ENCODE measurements around the gene CCDC169. TPM values are rescaled to one million over a fixed set of nuclear protein-coding genes. Genes with fewer than 3 reads are reported as not detected.

CCDC169 gene
- polyA plus RNA-seq, 1 donor from 2014 or later = 6.9 TPM

GRCh38 chr13:36244073-36244472 is 53.5 kb downstream of the CCDC169 start:
- H3K4me3 ChIP-seq (ENCODE audit: low read length) = no peak overlapping the region
- H2AFZ ChIP-seq (ENCODE audit: low read depth, low read length) = no peak overlapping the region
- H3K27ac ChIP-seq (ENCODE audit: low read length) = no peak overlapping the region
- no peak overlapping the region for H3K9ac ChIP-seq (ENCODE audit: low read length)
- TF ChIP-seq CTCF (IDR thresholded peaks at IDR 0.05; ENCODE audit: poor library complexity, severe bottlenecking) (no peak), POLR2AphosphoS5 (IDR thresholded peaks at IDR 0.05) (no peak), RAD21 (conservative IDR thresholded peaks at IDR 0.05) (no peak), MXI1 (conservative IDR thresholded peaks at IDR 0.05; ENCODE audit: poor library complexity, severe bottlenecking) (no peak), EZH2 (IDR thresholded peaks at IDR 0.05; ENCODE audit: borderline replicate concordance, insufficient read depth, low read length, poor library complexity, severe bottlenecking) (no peak), SMC3 (conservative IDR thresholded peaks at IDR 0.05; ENCODE audit: poor library complexity) (no peak), TAF1 (IDR thresholded peaks at IDR 0.05; ENCODE audit: low read depth) (no peak), EP300 (conservative IDR thresholded peaks at IDR 0.05; ENCODE audit: poor library complexity, severe bottlenecking) (no peak)
- TF ChIP-seq, protein P1, sequence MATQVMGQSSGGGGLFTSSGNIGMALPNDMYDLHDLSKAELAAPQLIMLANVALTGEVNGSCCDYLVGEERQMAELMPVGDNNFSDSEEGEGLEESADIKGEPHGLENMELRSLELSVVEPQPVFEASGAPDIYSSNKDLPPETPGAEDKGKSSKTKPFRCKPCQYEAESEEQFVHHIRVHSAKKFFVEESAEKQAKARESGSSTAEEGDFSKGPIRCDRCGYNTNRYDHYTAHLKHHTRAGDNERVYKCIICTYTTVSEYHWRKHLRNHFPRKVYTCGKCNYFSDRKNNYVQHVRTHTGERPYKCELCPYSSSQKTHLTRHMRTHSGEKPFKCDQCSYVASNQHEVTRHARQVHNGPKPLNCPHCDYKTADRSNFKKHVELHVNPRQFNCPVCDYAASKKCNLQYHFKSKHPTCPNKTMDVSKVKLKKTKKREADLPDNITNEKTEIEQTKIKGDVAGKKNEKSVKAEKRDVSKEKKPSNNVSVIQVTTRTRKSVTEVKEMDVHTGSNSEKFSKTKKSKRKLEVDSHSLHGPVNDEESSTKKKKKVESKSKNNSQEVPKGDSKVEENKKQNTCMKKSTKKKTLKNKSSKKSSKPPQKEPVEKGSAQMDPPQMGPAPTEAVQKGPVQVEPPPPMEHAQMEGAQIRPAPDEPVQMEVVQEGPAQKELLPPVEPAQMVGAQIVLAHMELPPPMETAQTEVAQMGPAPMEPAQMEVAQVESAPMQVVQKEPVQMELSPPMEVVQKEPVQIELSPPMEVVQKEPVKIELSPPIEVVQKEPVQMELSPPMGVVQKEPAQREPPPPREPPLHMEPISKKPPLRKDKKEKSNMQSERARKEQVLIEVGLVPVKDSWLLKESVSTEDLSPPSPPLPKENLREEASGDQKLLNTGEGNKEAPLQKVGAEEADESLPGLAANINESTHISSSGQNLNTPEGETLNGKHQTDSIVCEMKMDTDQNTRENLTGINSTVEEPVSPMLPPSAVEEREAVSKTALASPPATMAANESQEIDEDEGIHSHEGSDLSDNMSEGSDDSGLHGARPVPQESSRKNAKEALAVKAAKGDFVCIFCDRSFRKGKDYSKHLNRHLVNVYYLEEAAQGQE (IDR thresholded peaks at IDR 0.05; ENCODE audit: borderline replicate concordance) = no peak
- no peak overlapping the region for H3K4me2 ChIP-seq (ENCODE audit: low read length)
- H3K36me3 ChIP-seq (ENCODE audit: insufficient read depth, low read length) = no peaks in the 10 kb centered on the region
- no peaks in the 10 kb centered on the region for H3K79me2 ChIP-seq (replicated peaks; ENCODE audit: insufficient read depth, low read length)
- peaks cover 10% of the 10 kb centered on the region for H3K9me3 ChIP-seq (ENCODE audit: low read length)
- no peaks in the 10 kb centered on the region for H3K9me2 ChIP-seq (ENCODE audit: insufficient read depth, low read length)
- H4K20me1 ChIP-seq (ENCODE audit: insufficient read depth) = no peaks in the 10 kb centered on the region
- no peaks in the 10 kb centered on the region for H3K27me3 ChIP-seq (ENCODE audit: insufficient read depth, low read depth, low read length)
- no peaks in the 10 kb centered on the region for H3F3A ChIP-seq (ENCODE audit: insufficient read depth, low read length, poor library complexity, severe bottlenecking)

GRCh38 chr13:36242761-36243160 is 54.9 kb downstream of the CCDC169 start:
- H3K36me3 ChIP-seq (ENCODE audit: insufficient read depth, low read length) = no peaks in the 10 kb centered on the region
- no peaks in the 10 kb centered on the region for H3K79me2 ChIP-seq (replicated peaks; ENCODE audit: insufficient read depth, low read length)
- TF ChIP-seq MXI1 (conservative IDR thresholded peaks at IDR 0.05; ENCODE audit: poor library complexity, severe bottlenecking) (no peak), EZH2 (IDR thresholded peaks at IDR 0.05; ENCODE audit: borderline replicate concordance, insufficient read depth, low read length, poor library complexity, severe bottlenecking) (no peak), RAD21 (conservative IDR thresholded peaks at IDR 0.05) (no peak), EP300 (conservative IDR thresholded peaks at IDR 0.05; ENCODE audit: poor library complexity, severe bottlenecking) (no peak), SMC3 (conservative IDR thresholded peaks at IDR 0.05; ENCODE audit: poor library complexity) (no peak), CTCF (IDR thresholded peaks at IDR 0.05; ENCODE audit: poor library complexity, severe bottlenecking) (no peak), POLR2AphosphoS5 (IDR thresholded peaks at IDR 0.05) (no peak), TAF1 (IDR thresholded peaks at IDR 0.05; ENCODE audit: low read depth) (no peak)
- TF ChIP-seq, protein P1 (IDR thresholded peaks at IDR 0.05; ENCODE audit: borderline replicate concordance) = no peak
- H3F3A ChIP-seq (ENCODE audit: insufficient read depth, low read length, poor library complexity, severe bottlenecking) = no peaks in the 10 kb centered on the region
- no peak overlapping the region for H3K4me3 ChIP-seq (ENCODE audit: low read length)
- no peak overlapping the region for H3K4me2 ChIP-seq (ENCODE audit: low read length)
- H3K9me3 ChIP-seq (ENCODE audit: low read length) = peaks cover 10% of the 10 kb centered on the region
- H3K27ac ChIP-seq (ENCODE audit: low read length) = no peak overlapping the region
- H3K9ac ChIP-seq (ENCODE audit: low read length) = no peak overlapping the region
- no peaks in the 10 kb centered on the region for H4K20me1 ChIP-seq (ENCODE audit: insufficient read depth)
- no peaks in the 10 kb centered on the region for H3K9me2 ChIP-seq (ENCODE audit: insufficient read depth, low read length)
- no peak overlapping the region for H2AFZ ChIP-seq (ENCODE audit: low read depth, low read length)
- H3K27me3 ChIP-seq (ENCODE audit: insufficient read depth, low read depth, low read length) = no peaks in the 10 kb centered on the region

All from neural cell (in vitro differentiated cells).